HG03342 (cell line): ENCODE results near the gene U2AF2.

Experiments used
- ATAC-seq: cut with Tn5 transposase; IDR thresholded peaks from one replicate; pipeline ENCODE4 v1.9.1; 2021; ENCODE audit warnings: mild to moderate bottlenecking, moderate library complexity; ENCODE audit not compliant: unreplicated experiment

U2AF2 gene

DNA sequence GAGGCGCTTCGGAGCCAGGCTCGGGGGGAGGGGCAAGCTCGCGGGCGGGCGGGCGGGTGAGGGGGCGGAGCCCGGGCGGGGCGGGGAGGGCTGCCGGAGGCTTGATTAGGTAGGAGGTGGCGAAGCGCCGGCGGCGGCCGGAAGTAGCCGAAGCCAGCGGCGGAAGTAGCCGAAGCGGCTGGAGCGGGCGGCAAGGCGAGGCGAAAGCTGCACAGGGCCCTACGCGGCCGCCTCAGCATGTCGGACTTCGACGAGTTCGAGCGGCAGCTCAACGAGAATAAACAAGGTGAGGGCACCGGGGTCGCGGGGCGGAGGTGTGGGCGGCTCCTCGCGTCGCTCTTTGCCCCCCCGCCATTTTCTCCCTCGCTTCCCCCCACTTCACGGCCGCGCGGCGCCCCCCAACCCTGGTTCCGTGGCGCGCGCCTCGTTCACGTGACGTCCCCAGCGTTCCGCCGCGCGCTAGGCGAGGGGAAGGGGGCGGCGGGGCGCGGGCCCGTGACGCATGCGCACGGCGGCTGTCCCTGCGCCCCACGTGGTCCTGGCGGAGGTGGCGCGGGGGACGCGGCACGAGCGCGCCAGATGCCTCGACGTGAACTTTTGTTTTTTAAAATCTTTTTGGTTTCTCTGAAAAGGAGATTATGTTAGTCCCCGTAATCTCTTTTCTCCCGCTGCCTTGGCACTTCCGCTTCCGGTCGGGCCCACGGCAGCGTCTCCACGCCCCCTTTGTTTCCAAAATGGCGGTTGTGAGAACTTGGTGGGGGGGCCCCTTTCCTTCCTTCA lies at the start of gene U2AF2:
U2AF2 (plus strand) TSS at position 168 of the 780 bp plus-strand sequence; CDS start at position 238, 70 bp downstream.
- peak; percentile 27 for ATAC-seq

DNA sequence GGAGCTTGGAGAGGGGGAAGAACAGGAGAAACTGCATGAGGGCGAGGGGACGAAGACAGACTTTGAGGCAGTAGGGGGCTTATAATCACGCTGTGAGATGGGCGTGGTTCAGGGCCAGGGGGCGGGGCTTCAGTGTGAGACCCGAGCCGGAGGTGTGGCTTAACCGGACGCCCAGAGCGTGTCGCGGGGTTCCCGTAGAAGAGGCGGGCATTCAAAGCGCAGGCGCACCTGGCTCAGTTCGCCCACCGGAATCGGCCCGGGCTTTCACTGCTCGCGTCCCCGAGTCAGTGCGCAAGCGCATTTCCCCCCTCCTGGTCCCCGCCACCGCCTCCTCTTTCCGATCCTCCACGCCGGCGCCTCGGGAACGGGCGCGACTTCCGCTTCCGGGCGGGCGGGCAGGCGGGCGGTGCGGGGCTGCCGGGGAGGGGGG lies 49.6 kb upstream of the U2AF2 start:
- ATAC-seq = peak; percentile 61

DNA sequence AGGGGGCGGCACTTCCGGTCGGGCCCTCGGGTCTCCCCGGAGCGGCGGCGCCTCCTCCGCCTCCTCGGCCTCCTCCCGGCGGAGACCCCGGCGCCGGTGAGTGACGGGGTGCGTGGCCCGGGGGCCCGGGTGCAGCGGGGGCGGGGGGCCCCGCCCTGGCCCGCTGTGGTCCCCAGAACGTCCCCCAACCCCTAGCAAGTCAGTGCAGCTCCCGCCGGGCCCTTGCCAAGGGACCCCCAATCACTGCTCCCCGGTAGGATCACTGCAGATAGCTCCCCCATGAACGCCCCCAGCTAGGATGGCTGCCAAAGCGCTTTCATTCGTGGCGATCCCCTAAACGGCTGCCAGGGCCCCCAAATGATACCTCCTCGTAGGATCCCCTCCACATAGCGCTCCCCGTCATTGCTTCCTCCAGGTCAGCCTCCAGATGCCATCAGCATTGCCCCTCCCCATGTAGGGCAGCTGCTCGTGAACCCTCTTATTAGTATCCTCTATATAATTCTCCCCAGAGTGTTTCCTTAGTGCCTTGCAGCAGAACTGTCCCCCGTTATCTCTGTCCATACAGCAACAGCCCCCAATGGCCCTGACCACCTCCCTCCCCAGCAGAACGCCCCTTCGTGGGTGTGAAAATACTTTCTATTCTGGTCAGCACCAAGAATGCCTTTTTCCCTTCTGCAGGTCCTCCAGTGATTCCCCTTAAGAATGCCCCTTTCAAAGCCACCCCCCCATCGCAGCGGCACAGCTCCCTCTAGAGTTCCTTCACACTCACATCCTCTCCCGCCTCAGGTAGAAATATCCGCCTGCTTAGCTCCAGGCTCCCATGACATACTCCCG lies 49.0 kb upstream of the U2AF2 start, which contains the start of gene ZNF865:
ZNF865 (plus strand) TSS at position 11 of the 834 bp plus-strand sequence. CDS start 7,972 bp downstream, outside the sequence.
- peak; percentile 22 for ATAC-seq

DNA sequence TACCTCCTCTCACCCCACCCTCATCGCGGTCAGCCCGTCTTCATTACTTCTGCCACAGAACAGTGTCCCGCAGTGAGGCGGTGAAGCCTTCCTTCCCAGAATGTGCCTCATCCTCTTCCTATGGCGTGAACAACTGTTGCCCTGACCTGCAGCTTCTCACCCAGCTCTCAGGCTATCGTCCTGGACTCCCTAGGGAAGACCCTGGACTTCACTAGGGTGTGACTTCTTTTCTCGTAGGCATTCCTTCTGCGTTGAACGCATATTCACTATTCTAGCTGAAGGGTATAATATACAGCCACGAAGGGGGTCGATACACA lies 48.4 kb upstream of the U2AF2 start:
- no peak for ATAC-seq

DNA sequence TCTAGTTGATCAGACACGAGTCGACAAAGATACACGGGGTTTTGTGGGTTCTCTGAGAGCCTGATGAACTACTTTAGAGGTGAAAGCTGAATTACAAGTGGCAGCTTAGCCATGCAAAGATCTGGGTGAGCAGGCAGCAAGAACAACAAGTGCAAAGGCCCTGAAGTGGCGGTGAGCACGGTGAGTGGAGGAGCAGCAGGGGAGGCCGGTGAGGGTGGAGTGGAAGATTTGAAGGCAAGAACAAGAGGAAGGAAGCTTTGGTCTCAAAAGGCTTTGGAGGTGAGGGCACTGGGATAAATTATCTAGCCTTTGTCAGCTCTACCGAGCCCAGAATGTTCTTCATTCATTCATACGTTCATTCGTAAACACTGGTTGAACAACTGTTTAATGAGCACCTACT lies 48.0 kb upstream of the U2AF2 start:
- ATAC-seq = no peak

GRCh38 chr19:55609326-55609725 lies 45.5 kb upstream of the U2AF2 start:
- no peak for ATAC-seq

DNA sequence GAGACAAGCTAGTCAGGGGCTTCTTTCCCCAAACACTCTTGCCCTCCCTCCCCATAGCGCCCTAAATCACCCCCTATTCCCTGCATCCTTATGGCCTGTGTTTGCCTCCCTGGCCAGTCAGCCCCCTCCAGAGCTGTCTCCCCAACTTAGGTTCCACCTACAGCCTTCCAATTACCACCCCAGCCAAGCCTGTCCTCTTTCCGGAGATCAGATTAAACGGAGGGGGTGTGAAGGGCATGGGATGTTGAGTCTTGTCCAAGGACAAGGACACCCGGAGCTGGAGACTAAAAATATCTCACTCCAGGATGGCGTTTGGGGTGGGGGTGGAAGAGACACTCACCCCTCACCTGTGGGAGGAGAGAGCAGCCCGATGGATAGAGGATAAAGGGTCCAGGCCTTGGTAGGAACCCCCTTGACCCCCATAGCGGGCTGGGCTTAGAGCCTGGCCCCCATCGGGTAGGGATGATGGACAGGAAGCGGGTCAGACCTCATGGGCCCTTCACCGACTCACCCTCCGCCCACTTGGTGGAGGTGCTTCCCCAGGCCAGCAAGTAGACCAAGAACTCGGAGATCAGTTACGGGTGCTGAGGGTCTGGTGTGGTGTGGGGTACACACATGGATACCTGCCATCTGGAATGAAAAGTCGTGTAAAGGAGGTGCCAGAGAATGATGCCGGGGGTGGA lies 43.4 kb upstream of the U2AF2 start:
- ATAC-seq = no peak

DNA sequence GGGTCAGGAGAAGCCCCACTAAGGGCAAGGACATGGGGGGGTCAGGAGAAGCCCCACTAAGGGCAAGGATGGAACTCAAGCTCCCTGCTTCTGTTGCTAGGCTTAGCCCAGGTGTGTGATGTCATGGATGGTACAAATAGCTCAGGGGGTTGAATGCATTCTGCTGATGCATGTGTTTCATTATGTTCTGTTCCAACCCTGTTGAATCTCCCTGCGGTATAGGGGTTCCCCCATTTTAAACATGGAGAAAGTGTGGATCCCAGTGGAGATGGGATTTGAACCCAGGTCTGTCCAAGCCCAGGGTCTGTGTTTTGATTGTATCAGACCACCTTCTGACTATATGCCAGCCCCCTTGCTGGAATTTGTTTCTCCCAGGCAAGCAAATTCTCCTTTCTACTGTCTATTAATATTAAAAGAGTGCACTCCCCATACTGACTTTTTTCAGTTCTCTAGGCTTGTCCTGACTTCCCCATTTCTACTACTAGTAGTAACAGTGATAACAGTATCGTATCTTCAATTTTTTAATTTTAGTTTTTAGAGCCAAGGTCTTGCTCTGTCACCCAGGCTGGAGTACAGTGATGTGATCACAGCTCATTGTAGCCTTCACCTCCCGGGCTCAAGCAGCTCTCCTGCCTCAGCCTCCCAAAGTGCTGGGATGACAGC lies 42.7 kb upstream of the U2AF2 start:
- no peak for ATAC-seq

DNA sequence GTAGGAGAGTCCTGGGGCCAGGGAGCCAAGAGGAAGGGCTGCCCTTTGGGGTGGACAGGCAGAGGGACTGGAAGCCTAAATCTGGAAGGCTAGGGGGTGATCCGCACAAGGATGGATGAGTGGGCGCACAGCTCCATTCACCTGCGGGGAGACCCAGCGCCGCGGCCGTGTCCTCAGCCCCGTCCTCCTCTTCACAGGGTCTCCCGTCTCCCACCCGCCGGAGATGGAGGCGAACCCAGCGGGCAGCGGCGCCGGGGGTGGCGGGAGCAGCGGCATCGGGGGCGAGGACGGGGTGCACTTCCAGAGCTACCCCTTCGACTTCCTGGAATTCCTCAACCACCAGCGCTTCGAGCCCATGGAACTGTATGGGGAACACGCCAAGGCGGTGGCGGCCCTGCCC lies 41.4 kb upstream of the U2AF2 start:
- no peak for ATAC-seq

GRCh38 chr19:55613930-55614710 lies 40.7 kb upstream of the U2AF2 start:
- no peak for ATAC-seq

- ATAC-seq = no peak
Measured at GRCh38 chr19:55614711-55615542, 39.9 kb upstream of the U2AF2 start.

- no peak for ATAC-seq
Measured at GRCh38 chr19:55615543-55616394, 39.1 kb upstream of the U2AF2 start.

DNA sequence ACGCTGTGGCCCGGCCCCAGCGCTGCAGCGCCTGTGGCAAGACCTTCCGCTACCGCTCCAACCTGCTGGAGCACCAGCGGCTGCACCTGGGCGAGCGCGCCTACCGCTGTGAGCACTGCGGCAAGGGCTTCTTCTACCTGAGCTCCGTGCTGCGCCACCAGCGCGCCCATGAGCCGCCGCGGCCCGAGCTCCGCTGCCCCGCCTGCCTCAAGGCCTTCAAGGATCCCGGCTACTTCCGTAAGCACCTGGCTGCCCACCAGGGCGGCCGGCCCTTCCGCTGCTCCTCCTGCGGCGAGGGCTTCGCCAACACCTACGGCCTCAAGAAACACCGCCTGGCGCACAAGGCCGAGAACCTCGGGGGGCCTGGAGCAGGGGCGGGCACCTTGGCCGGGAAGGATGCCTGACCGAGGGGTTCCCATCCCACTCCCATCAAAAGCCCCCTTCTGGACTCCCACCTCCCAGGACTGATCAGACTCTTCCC lies 38.4 kb upstream of the U2AF2 start:
- ATAC-seq = no peak

DNA sequence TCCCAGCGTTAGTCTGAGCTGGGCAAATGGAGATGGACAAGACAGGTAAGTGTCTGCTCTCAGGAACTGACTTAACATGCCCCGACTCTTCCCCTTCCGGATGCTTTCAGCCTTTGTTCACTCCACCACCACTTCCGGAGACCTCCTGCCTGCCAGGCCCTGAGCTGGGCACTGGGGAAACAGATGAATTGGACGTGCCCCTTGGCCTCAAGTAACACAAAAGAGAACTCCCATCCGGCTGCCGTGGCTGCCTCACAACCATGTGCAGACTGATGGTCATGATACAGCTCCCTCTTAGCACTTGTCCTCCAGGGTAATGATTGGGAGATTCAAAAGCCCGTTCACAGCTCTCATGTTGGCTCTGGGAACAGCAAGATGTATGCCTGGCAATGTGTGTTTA lies 37.4 kb upstream of the U2AF2 start:
- no peak for ATAC-seq

DNA sequence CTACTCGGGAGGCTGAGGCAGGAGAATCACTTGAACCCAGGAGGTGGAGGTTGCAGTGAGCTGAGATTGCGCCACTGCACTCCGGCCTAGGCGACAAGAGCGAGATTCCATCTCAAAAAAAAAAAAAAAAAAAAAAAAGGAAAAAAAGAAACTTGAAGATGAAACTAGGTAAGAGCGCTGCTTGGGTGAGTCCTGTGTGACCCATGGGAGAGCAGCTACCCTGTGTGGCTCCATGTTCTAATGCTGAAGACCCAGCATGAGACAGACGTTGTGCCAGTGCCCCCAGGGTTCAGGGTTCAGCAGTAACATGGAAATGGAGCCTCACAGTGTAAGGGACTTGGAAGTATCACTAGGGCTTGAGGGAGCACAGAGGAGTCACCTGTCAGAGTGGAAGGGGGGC lies 36.4 kb upstream of the U2AF2 start:
- no peak for ATAC-seq

GRCh38 chr19:55619286-55619685 lies 35.5 kb upstream of the U2AF2 start:
- ATAC-seq = no peak

- ATAC-seq = no peak
Measured at GRCh38 chr19:55620410-55621204, 34.2 kb upstream of the U2AF2 start.
